Measurements from ENCODE around the gene POTEF.
"Not testable (repeated sequence)": the region's sequence is repeated elsewhere in the genome, so short reads cannot be mapped to it uniquely, and the experiment has no call there.

The POTEF gene

GRCh38 chr2:130120924-130121323 is 8.1 kb downstream of the POTEF start:
- H3K27me3 Mint-ChIP-seq; H3K4me3 Mint-ChIP-seq; DNase-seq (ENCODE audit: low spot score in 2 of 2); H3K4me1 Mint-ChIP-seq; ATAC-seq (ENCODE audit: low read depth); H3K36me3 Mint-ChIP-seq; H3K9me3 Mint-ChIP-seq; H3K27ac Mint-ChIP-seq: not testable (repeated sequence)

DNA sequence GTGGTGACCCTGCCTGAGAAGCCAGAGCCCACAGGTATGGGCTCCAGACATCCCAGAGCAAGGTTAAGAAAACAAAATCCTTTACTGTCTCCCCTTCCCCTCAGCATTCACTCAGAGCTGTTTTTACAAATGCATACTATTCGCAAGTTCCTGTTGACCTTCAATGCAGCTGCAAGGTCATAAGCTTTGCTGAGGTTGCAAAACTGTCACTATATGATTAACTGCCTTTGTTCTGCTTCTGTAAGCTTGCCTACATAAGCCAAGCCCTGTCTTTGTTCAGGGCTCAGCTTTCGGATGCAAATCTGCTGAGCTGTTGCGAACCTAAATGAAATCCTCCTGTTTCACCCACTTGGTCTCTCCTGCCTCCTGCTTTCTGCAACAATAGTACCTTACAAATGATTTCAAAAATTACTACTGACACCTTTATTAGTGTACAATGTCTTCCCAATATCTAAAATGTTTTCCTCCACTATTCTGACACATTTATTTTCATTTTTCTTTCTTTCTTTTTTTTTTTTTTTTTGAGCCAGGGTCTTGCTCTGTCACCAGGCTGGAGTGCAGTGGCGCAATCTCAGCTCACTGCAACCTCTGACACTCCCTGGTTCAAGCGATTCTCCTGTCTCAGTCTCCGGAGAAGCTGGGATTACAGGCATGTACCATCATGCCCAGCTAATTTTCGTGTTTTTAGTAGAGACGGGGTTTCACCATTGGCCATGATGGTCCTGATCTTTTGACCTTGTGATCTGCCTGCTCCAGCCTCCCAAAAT is 26.2 kb downstream of the POTEF start:
- not testable (repeated sequence) for H3K27ac Mint-ChIP-seq; H3K9me3 Mint-ChIP-seq; H3K4me1 Mint-ChIP-seq; H3K36me3 Mint-ChIP-seq; H3K4me3 Mint-ChIP-seq; ATAC-seq (ENCODE audit: low read depth); H3K27me3 Mint-ChIP-seq; DNase-seq (ENCODE audit: low spot score in 2 of 2)

- not testable (repeated sequence) for ATAC-seq (ENCODE audit: low read depth); H3K27me3 Mint-ChIP-seq; H3K9me3 Mint-ChIP-seq; H3K36me3 Mint-ChIP-seq; H3K4me3 Mint-ChIP-seq; H3K4me1 Mint-ChIP-seq; H3K27ac Mint-ChIP-seq; DNase-seq (ENCODE audit: low spot score in 2 of 2)
Observed at GRCh38 chr2:130062645-130063044, 66.4 kb downstream of the POTEF start.

DNA sequence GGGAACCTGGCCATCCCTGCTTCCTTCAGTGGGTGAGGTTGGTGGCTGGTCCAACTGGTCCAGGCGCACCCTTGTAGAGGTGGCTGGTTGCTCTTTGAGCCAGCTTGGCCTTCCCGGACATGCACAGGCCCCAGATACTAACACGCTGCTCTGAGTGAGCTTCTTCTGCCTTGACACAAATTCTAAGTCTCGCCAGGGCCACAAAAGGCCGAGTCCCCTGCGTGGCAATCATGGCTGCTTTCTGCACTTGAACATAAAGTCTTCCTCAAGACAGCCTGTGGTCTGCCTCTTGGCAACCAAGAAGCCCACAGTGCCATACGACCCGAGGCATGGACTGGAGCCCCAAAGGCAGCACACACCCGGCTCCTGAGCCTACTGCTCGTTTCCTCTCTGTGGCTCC is 69.0 kb downstream of the POTEF start:
- not testable (repeated sequence) for H3K4me1 Mint-ChIP-seq; H3K27ac Mint-ChIP-seq; H3K4me3 Mint-ChIP-seq; H3K36me3 Mint-ChIP-seq; DNase-seq (ENCODE audit: low spot score in 2 of 2); ATAC-seq (ENCODE audit: low read depth); H3K27me3 Mint-ChIP-seq; H3K9me3 Mint-ChIP-seq

DNA sequence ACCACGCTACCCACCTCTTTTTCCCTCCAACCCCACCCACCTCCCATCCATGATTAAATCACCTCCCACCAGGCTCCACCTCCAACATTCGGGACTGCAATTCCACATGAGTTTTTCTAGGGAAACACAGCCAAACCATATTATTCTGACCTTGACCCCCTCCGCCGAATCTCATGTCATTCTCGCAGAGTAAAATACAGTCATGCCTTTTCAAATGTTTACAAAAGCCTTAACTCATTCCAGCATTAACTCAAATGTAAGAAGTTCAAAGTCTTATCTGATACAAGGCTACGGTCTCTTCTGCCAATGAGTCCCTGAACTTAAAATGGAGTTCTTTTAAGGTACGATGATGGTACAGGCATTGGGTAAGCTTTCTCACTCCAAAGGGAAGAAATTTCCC is 72.7 kb downstream of the POTEF start:
- H3K27ac Mint-ChIP-seq; H3K36me3 Mint-ChIP-seq; ATAC-seq (ENCODE audit: low read depth); H3K27me3 Mint-ChIP-seq; H3K4me1 Mint-ChIP-seq; DNase-seq (ENCODE audit: low spot score in 2 of 2); H3K4me3 Mint-ChIP-seq; H3K9me3 Mint-ChIP-seq: not testable (repeated sequence)

GRCh38 chr2:130053217-130053911 is 75.7 kb downstream of the POTEF start:
- not testable (repeated sequence) for H3K27me3 Mint-ChIP-seq; H3K4me1 Mint-ChIP-seq; H3K4me3 Mint-ChIP-seq; H3K9me3 Mint-ChIP-seq; DNase-seq (ENCODE audit: low spot score in 2 of 2); ATAC-seq (ENCODE audit: low read depth); H3K27ac Mint-ChIP-seq; H3K36me3 Mint-ChIP-seq

GRCh38 chr2:130052376-130052775 is 76.6 kb downstream of the POTEF start:
- not testable (repeated sequence) for H3K27me3 Mint-ChIP-seq; H3K27ac Mint-ChIP-seq; H3K9me3 Mint-ChIP-seq; H3K4me1 Mint-ChIP-seq; H3K4me3 Mint-ChIP-seq; ATAC-seq (ENCODE audit: low read depth); DNase-seq (ENCODE audit: low spot score in 2 of 2); H3K36me3 Mint-ChIP-seq

GRCh38 chr2:130048422-130048821 is 80.6 kb downstream of the POTEF start:
- not testable (repeated sequence) for H3K4me3 Mint-ChIP-seq; DNase-seq (ENCODE audit: low spot score in 2 of 2); H3K27me3 Mint-ChIP-seq

GRCh38 chr2:130038265-130038603 is 90.8 kb downstream of the POTEF start:
- not testable (repeated sequence) for H3K4me3 Mint-ChIP-seq; H3K27ac Mint-ChIP-seq; H3K9me3 Mint-ChIP-seq; DNase-seq (ENCODE audit: low spot score in 2 of 2); H3K4me1 Mint-ChIP-seq; H3K27me3 Mint-ChIP-seq; H3K36me3 Mint-ChIP-seq; ATAC-seq (ENCODE audit: low read depth)

More at GRCh38 chr2:130048422-130048821, 80.6 kb downstream of the POTEF start:
- H3K36me3 Mint-ChIP-seq; ATAC-seq (ENCODE audit: low read depth); H3K4me1 Mint-ChIP-seq; H3K9me3 Mint-ChIP-seq; H3K27ac Mint-ChIP-seq: not testable (repeated sequence)

DNA sequence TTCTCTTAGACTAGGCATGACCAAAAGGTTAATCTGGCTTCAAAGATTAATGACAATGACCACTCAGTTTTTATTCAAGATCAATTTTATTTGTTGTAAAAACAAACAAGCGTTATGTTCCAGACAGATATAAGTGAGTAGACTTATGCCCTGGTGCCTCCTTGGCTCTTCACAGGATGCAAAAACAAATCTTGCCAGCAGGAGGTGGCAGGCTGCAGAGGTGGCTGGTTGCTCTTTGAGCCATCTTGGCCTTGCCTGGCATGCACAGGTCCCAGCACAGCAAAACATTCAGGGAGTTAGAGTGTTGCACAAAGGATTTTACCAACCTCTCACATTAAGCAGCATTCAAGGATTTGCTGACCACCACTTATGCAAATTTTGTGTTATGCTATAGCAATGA is 103.1 kb downstream of the POTEF start:
- H3K27ac Mint-ChIP-seq; H3K4me1 Mint-ChIP-seq; H3K36me3 Mint-ChIP-seq; H3K9me3 Mint-ChIP-seq; H3K4me3 Mint-ChIP-seq; H3K27me3 Mint-ChIP-seq; ATAC-seq (ENCODE audit: low read depth); DNase-seq (ENCODE audit: low spot score in 2 of 2): not testable (repeated sequence)

Measured in memory B cell (primary cell).